ENCODE data around the gene PLXND1. TPM values are rescaled to one million over a fixed set of nuclear protein-coding genes. Genes with fewer than 3 reads are reported as not detected.

Gene PLXND1
- total RNA-seq, 1 donor from 2014 or later: 9.0 TPM

- no peak for TF ChIP-seq CTCF (IDR thresholded peaks at IDR 0.05)
- H3K36me3 Mint-ChIP-seq: peaks cover 16% of the 10 kb centered on the region
- no peaks in the 10 kb centered on the region for H3K4me1 ChIP-seq
- H3K27me3 Mint-ChIP-seq (ENCODE audit: insufficient read depth, low read depth): peaks cover 3% of the 10 kb centered on the region
- no peak overlapping the region for H2AFZ ChIP-seq (replicated peaks)
- H3K4me3 ChIP-seq: no peak overlapping the region
- no peak overlapping the region for H3K27ac Mint-ChIP-seq
- H3K36me3 ChIP-seq: no peaks in the 10 kb centered on the region
- H3K27ac ChIP-seq: no peak overlapping the region
- H3F3A ChIP-seq (ENCODE audit: low read depth): peaks cover 4% of the 10 kb centered on the region
- H3K4me1 Mint-ChIP-seq: peaks cover 18% of the 10 kb centered on the region
- no peaks in the 10 kb centered on the region for H3K9me3 ChIP-seq (ENCODE audit: low read depth)
- no peak overlapping the region for H3K4me3 Mint-ChIP-seq
- H3K4me2 ChIP-seq: no peak overlapping the region
- DNase-seq (ENCODE audit: low spot score): no peak
- H4K20me1 ChIP-seq (ENCODE audit: low read depth): no peaks in the 10 kb centered on the region
- H3K27me3 ChIP-seq: no peaks in the 10 kb centered on the region
- H3K9ac ChIP-seq: no peak overlapping the region
- no peaks in the 10 kb centered on the region for H3K79me2 ChIP-seq (ENCODE audit: low read depth)
- no peaks in the 10 kb centered on the region for H3K9me3 Mint-ChIP-seq
These were observed 87.0 kb downstream of the PLXND1 start for GRCh38 chr3:129519449-129519848.

GRCh38 chr3:129518581-129518980 lies 87.9 kb downstream of the PLXND1 start:
- no peak for TF ChIP-seq EZH2 (IDR thresholded peaks at IDR 0.05)
- no peak for TF ChIP-seq CTCF (IDR thresholded peaks at IDR 0.05)
- no peak for TF ChIP-seq EZH2phosphoT487 (IDR thresholded peaks at IDR 0.05)

DNA sequence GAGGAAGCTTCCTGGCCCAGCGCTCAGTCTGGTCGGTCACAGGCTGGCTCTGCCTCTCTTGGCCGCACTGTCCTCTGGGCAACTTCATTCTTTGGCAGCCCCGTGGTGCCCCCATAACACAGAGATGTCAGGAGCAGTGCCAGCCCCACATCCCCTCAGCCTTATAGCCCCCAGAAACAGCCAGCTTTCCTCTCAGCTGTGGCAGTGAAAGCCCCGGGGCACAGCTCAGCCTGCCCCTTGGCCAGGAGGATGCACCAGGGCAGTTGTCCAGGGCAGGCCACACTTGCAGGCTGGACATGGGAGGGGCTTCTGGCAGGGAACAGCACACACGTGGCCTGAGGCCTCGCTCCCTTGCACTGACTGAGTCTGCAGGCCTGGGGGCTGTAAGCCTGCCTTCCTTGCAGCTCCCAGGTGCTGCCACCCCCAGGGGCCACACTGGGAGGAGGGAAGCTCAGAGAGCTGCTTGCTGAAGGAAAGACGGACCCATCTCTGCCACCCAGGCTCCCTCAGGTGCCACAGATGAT lies 88.4 kb downstream of the PLXND1 start:
- Histone ChIP-seq H3K4me1 (no peaks in the 10 kb centered on the region), H3K4me2 (no peak overlapping the region), H3K36me3 (no peaks in the 10 kb centered on the region), H3K27me3 (no peaks in the 10 kb centered on the region), H3K4me3 (no peak overlapping the region), H4K20me1 (ENCODE audit: low read depth) (no peaks in the 10 kb centered on the region), H3K27ac (no peak overlapping the region), H3K79me2 (ENCODE audit: low read depth) (no peaks in the 10 kb centered on the region), H2AFZ (replicated peaks) (no peak overlapping the region), H3K9ac (no peak overlapping the region), H3F3A (ENCODE audit: low read depth) (peaks cover 4% of the 10 kb centered on the region), H3K9me3 (ENCODE audit: low read depth) (no peaks in the 10 kb centered on the region)
- Mint-ChIP-seq H3K9me3 (no peaks in the 10 kb centered on the region), H3K4me3 (no peak overlapping the region), H3K27me3 (ENCODE audit: insufficient read depth, low read depth) (no peaks in the 10 kb centered on the region), H3K4me1 (peaks cover 14% of the 10 kb centered on the region), H3K36me3 (peaks cover 16% of the 10 kb centered on the region), H3K27ac (no peak overlapping the region)
- TF ChIP-seq EZH2phosphoT487 (IDR thresholded peaks at IDR 0.05) (no peak), CTCF (IDR thresholded peaks at IDR 0.05) (no peak), EZH2 (IDR thresholded peaks at IDR 0.05) (no peak)
- no peak for DNase-seq (ENCODE audit: low spot score)

More at GRCh38 chr3:129518581-129518980, 87.9 kb downstream of the PLXND1 start:
- no peak overlapping the region for H3K27ac Mint-ChIP-seq
- H3K4me1 Mint-ChIP-seq: peaks cover 18% of the 10 kb centered on the region
- Histone ChIP-seq H3K9ac (no peak overlapping the region), H3K4me2 (no peak overlapping the region), H3K4me3 (no peak overlapping the region), H4K20me1 (ENCODE audit: low read depth) (no peaks in the 10 kb centered on the region), H2AFZ (replicated peaks) (no peak overlapping the region), H3K27ac (no peak overlapping the region), H3K79me2 (ENCODE audit: low read depth) (no peaks in the 10 kb centered on the region), H3K27me3 (no peaks in the 10 kb centered on the region), H3K9me3 (ENCODE audit: low read depth) (no peaks in the 10 kb centered on the region), H3K4me1 (no peaks in the 10 kb centered on the region), H3K36me3 (no peaks in the 10 kb centered on the region), H3F3A (ENCODE audit: low read depth) (peaks cover 4% of the 10 kb centered on the region)
- no peaks in the 10 kb centered on the region for H3K9me3 Mint-ChIP-seq
- no peak overlapping the region for H3K4me3 Mint-ChIP-seq
- DNase-seq (ENCODE audit: low spot score): no peak
- H3K27me3 Mint-ChIP-seq (ENCODE audit: insufficient read depth, low read depth): no peaks in the 10 kb centered on the region
- peaks cover 16% of the 10 kb centered on the region for H3K36me3 Mint-ChIP-seq

Data from neural progenitor cell (in vitro differentiated cells).